Loucy (cell line): ENCODE results near the gene KIF3C.

Experiments used
- CTCF ChIP-seq: fragments of 200-600 bp; sonication (generic); conservative IDR thresholded peaks from 2 replicates; pipeline ENCODE4 v1.5.1; 2014; ENCODE audit warnings: mild to moderate bottlenecking, antibody characterized with exemption, low read length
- EZH2phosphoT487 ChIP-seq: fragments of 200-600 bp; IDR thresholded peaks from 2 replicates; pipeline ENCODE4 v1.6.1; 2018; ENCODE audit warnings: antibody characterized with exemption, mild to moderate bottlenecking, moderate library complexity, borderline replicate concordance

- TF ChIP-seq CTCF: no peak
- no peak for TF ChIP-seq EZH2phosphoT487
Observed at GRCh38 chr2:25928668-25929067, 53.6 kb downstream of the KIF3C start.
